ENCODE results near the gene SLC4A3.

The SLC4A3 gene

GRCh38 chr2:219629976-219630695 is 2.7 kb downstream of the SLC4A3 start:
- DNase-seq (ENCODE audit: extremely low read depth, low read depth) = no peak
- no peak for TF ChIP-seq CTCF (IDR thresholded peaks at IDR 0.05; ENCODE audit: low read depth, low read length)

- no peak for TF ChIP-seq CTCF (IDR thresholded peaks at IDR 0.05; ENCODE audit: low read depth, low read length)
- DNase-seq (ENCODE audit: extremely low read depth, low read depth) = no peak
Measured at GRCh38 chr2:219630770-219631405, 3.5 kb downstream of the SLC4A3 start.

- no peak for TF ChIP-seq CTCF (IDR thresholded peaks at IDR 0.05; ENCODE audit: low read depth, low read length)
- no peak for DNase-seq (ENCODE audit: extremely low read depth, low read depth)
Measured at GRCh38 chr2:219631406-219631891, 4.0 kb downstream of the SLC4A3 start.

- DNase-seq (ENCODE audit: extremely low read depth, low read depth) = no peak
- TF ChIP-seq CTCF (IDR thresholded peaks at IDR 0.05; ENCODE audit: low read depth, low read length) = no peak
Measured at GRCh38 chr2:219631904-219632759, 4.7 kb downstream of the SLC4A3 start.

GRCh38 chr2:219632760-219633105 is 5.3 kb downstream of the SLC4A3 start:
- TF ChIP-seq CTCF (IDR thresholded peaks at IDR 0.05; ENCODE audit: low read depth, low read length) = no peak
- DNase-seq (ENCODE audit: extremely low read depth, low read depth) = no peak

- TF ChIP-seq CTCF (IDR thresholded peaks at IDR 0.05; ENCODE audit: low read depth, low read length) = no peak
- no peak for DNase-seq (ENCODE audit: extremely low read depth, low read depth)
Measured at GRCh38 chr2:219633276-219634065, 6.0 kb downstream of the SLC4A3 start.

Data from AG09319 (cell line).